Liver (tissue), 9 donors: ENCODE measurements around the gene CFDP1. TPM values are rescaled to one million over a fixed set of nuclear protein-coding genes. Genes with fewer than 3 reads are reported as not detected.

Source experiments
- DNase-seq: peaks from one replicate; pipeline ENCODE4 v3.0.0-alpha.2; 2017; ENCODE audit warnings: low spot score
- H3K27ac ChIP-seq, 2 donors: one replicate each; pipeline ENCODE4 v1.7.0; 2013; ENCODE audit warnings: inconsistent platforms in 2 of 2, low read length in 2 of 2, control low read depth in 1 of 2, low read depth in 1 of 2, mild to moderate bottlenecking in 1 of 2
- H3K27me3 ChIP-seq, 4 donors: one replicate each; pipeline versions ENCODE4 v1.6.1 to v1.7.0; 2013; ENCODE audit warnings: low read length in 3 of 4, inconsistent platforms in 1 of 4, mild to moderate bottlenecking in 1 of 4, moderate library complexity in 1 of 4; ENCODE audit not compliant: control insufficient read depth in 4 of 4, insufficient read depth in 4 of 4
- H3K36me3 ChIP-seq, 4 donors: one replicate each; pipeline versions ENCODE4 v1.6.1 to v1.7.0; 2013; ENCODE audit warnings: low read length in 3 of 4, mild to moderate bottlenecking in 3 of 4, low read depth in 1 of 4, moderate library complexity in 1 of 4; ENCODE audit not compliant: control insufficient read depth in 4 of 4, insufficient read depth in 3 of 4
- H3K4me1 ChIP-seq, 4 donors: one replicate each; pipeline versions ENCODE4 v1.6.1 to v1.7.0; 2013; ENCODE audit warnings: low read length in 3 of 4, mild to moderate bottlenecking in 3 of 4, moderate library complexity in 1 of 4; ENCODE audit not compliant: control insufficient read depth in 4 of 4, insufficient read depth in 4 of 4
- H3K4me3 ChIP-seq, 3 donors: one replicate each; pipeline versions ENCODE4 v1.6.1 to v1.7.0; 2013; ENCODE audit warnings: low read length in 3 of 3, control low read depth in 1 of 3, low read depth in 1 of 3, mild to moderate bottlenecking in 1 of 3
- H3K9ac ChIP-seq, 2 donors: one replicate each; pipeline ENCODE4 v1.7.0; 2013; ENCODE audit warnings: low read length in 2 of 2, mild to moderate bottlenecking in 2 of 2, moderate library complexity in 2 of 2, control low read depth in 1 of 2, low read depth in 1 of 2
- H3K9me3 ChIP-seq, 4 donors: one replicate each; pipeline versions ENCODE4 v1.6.1 to v1.7.0; 2013; ENCODE audit warnings: low read length in 3 of 4; ENCODE audit not compliant: control insufficient read depth in 4 of 4
- EGR1 ChIP-seq, 2 donors: IDR thresholded peaks; 2 replicates each; pipeline ENCODE4 v1.6.1; 2016 to 2018; ENCODE audit warnings: antibody characterized with exemption in 2 of 2, low read depth in 2 of 2
- FOXA1 ChIP-seq: IDR thresholded peaks from 2 replicates; pipeline ENCODE4 v1.6.1; 2016; ENCODE audit warnings: antibody characterized with exemption
- FOXA2 ChIP-seq: IDR thresholded peaks from 2 replicates; pipeline ENCODE4 v1.6.1; 2016; ENCODE audit warnings: antibody characterized with exemption
- GABPA ChIP-seq, 2 donors: IDR thresholded peaks in 1 of 2; conservative IDR thresholded peaks in 1 of 2; 2 replicates each; pipeline ENCODE4 v1.6.1; 2016; ENCODE audit warnings: antibody characterized with exemption in 2 of 2, mild to moderate bottlenecking in 1 of 2, moderate library complexity in 1 of 2
- HNF4A ChIP-seq, 2 donors: conservative IDR thresholded peaks; 2 replicates each; pipeline ENCODE4 v1.6.1; 2016; ENCODE audit warnings: antibody characterized with exemption in 2 of 2, mild to moderate bottlenecking in 2 of 2
- HNF4G ChIP-seq: IDR thresholded peaks from 2 replicates; pipeline ENCODE4 v1.6.1; 2016; ENCODE audit warnings: antibody characterized with exemption
- JUND ChIP-seq, 2 donors: IDR thresholded peaks; 2 replicates each; pipeline ENCODE4 v1.6.1; 2016; ENCODE audit warnings: antibody characterized with exemption in 2 of 2
- NR2F2 ChIP-seq: IDR thresholded peaks from 2 replicates; pipeline ENCODE4 v1.6.1; 2016; ENCODE audit warnings: antibody characterized with exemption
- RAD21 ChIP-seq, 2 donors: IDR thresholded peaks; 2 replicates each; pipeline ENCODE4 v1.6.1; 2016; ENCODE audit warnings: antibody characterized with exemption in 2 of 2, mild to moderate bottlenecking in 2 of 2
- RXRA ChIP-seq, 2 donors: IDR thresholded peaks; 2 replicates each; pipeline ENCODE4 v1.6.1; 2017 to 2018; ENCODE audit warnings: antibody characterized with exemption in 2 of 2, mild to moderate bottlenecking in 1 of 2
- SP1 ChIP-seq: IDR thresholded peaks from 2 replicates; pipeline ENCODE4 v1.6.1; 2018; ENCODE audit warnings: antibody characterized with exemption, mild to moderate bottlenecking
- TAF1 ChIP-seq: conservative IDR thresholded peaks from 2 replicates; pipeline ENCODE4 v1.6.1; 2016; ENCODE audit warnings: antibody characterized with exemption, mild to moderate bottlenecking
- YY1 ChIP-seq: IDR thresholded peaks from 2 replicates; pipeline ENCODE4 v1.6.1; 2016; ENCODE audit warnings: antibody characterized with exemption, mild to moderate bottlenecking
- WGBS: extraction: QIAGEN DNeasy Blood & Tissue Kit; methylation state at CpG from one replicate; pipeline ENCODE4 v1.1.7; 2013; 5-methylcytosine and 5-hydroxymethylcytosine counted together
- polyA plus RNA-seq, 2 donors: library from polyadenylated mRNA; stranded (reverse) in 1 of 2; unstranded in 1 of 2; fragments of 200-250 nt in 1 of 2; fragments of >200 nt in 1 of 2; fragmentation: Nextera tagmentation in 1 of 2; extraction: Ambion mirVana in 1 of 2; gene quantifications; one replicate each; pipeline versions ENCODE4 v1.2.1 to v1.2.3, GENCODE V29; 2013 to 2015
- total RNA-seq, 2 donors: library from RNA; depleted of rRNA; stranded (reverse); fragments of >200 nt; gene quantifications; one replicate each; pipeline ENCODE4 v1.2.3, GENCODE V29; 2014
- TF ChIP-seq, protein P1 (sequence below): IDR thresholded peaks from 2 replicates; pipeline ENCODE4 v1.6.1; 2016; ENCODE audit warnings: antibody characterized with exemption
- TF ChIP-seq, protein P2 (sequence below): IDR thresholded peaks from 2 replicates; pipeline ENCODE4 v1.6.1; 2016; ENCODE audit warnings: antibody characterized with exemption, mild to moderate bottlenecking
- TF ChIP-seq, protein P3 (sequence below): IDR thresholded peaks from 2 replicates; pipeline ENCODE4 v1.6.1; 2016; ENCODE audit warnings: antibody characterized with exemption
- TF ChIP-seq, protein P4 (sequence below): fragments of 150-350 bp; IDR thresholded peaks from 2 replicates; pipeline ENCODE4 v1.5.1; 2017; ENCODE audit warnings: improper control_type of control experiment, low read depth, low read length; ENCODE audit not compliant: missing input control
- TF ChIP-seq, protein P5 (sequence below): IDR thresholded peaks from 2 replicates; pipeline ENCODE4 v1.6.1; 2016; ENCODE audit warnings: antibody characterized with exemption
- donor health status: healthy.
- donor health status: healthy.
- donor health status: healthy.
- donor health status: healthy.
- donor health status: healthy.

Gene CFDP1
- total and polyA plus RNA-seq, 4 donors, result 20.5 to 49.2 (median 33.9) TPM

DNA sequence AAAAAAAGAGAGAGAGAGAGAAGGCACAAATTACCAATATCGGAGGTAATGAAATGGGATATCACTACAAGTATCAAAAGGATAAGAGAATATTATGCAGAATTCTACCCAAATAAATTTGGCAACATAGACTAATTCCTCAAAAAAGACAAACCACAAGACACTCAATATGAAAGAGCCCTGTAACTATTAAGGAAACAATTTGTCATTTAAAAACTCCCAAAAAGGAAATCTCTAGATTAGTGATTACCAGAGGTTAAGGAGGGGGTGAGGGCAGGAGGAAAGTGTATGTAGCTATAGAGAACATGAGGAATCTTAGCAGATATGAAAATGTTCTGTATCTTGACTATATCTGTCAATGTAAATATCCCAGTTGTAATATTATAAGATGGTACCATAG lies 54.0 kb downstream of the CFDP1 start:
- WGBS, result 68% methylated on average over 1 of the region's 1 CpG
- TF ChIP-seq, protein P1, sequence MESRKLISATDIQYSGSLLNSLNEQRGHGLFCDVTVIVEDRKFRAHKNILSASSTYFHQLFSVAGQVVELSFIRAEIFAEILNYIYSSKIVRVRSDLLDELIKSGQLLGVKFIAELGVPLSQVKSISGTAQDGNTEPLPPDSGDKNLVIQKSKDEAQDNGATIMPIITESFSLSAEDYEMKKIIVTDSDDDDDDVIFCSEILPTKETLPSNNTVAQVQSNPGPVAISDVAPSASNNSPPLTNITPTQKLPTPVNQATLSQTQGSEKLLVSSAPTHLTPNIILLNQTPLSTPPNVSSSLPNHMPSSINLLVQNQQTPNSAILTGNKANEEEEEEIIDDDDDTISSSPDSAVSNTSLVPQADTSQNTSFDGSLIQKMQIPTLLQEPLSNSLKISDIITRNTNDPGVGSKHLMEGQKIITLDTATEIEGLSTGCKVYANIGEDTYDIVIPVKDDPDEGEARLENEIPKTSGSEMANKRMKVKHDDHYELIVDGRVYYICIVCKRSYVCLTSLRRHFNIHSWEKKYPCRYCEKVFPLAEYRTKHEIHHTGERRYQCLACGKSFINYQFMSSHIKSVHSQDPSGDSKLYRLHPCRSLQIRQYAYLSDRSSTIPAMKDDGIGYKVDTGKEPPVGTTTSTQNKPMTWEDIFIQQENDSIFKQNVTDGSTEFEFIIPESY, result no peak
- TF ChIP-seq RAD21 (IDR thresholded peaks at IDR 0.05), result no peak
- TF ChIP-seq JUND (IDR thresholded peaks at IDR 0.05), result no peak
- TF ChIP-seq FOXA2, result no peak
- TF ChIP-seq FOXA1, result no peak
- TF ChIP-seq SP1, result no peak
- TF ChIP-seq NR2F2, result no peak
- TF ChIP-seq, protein P2, sequence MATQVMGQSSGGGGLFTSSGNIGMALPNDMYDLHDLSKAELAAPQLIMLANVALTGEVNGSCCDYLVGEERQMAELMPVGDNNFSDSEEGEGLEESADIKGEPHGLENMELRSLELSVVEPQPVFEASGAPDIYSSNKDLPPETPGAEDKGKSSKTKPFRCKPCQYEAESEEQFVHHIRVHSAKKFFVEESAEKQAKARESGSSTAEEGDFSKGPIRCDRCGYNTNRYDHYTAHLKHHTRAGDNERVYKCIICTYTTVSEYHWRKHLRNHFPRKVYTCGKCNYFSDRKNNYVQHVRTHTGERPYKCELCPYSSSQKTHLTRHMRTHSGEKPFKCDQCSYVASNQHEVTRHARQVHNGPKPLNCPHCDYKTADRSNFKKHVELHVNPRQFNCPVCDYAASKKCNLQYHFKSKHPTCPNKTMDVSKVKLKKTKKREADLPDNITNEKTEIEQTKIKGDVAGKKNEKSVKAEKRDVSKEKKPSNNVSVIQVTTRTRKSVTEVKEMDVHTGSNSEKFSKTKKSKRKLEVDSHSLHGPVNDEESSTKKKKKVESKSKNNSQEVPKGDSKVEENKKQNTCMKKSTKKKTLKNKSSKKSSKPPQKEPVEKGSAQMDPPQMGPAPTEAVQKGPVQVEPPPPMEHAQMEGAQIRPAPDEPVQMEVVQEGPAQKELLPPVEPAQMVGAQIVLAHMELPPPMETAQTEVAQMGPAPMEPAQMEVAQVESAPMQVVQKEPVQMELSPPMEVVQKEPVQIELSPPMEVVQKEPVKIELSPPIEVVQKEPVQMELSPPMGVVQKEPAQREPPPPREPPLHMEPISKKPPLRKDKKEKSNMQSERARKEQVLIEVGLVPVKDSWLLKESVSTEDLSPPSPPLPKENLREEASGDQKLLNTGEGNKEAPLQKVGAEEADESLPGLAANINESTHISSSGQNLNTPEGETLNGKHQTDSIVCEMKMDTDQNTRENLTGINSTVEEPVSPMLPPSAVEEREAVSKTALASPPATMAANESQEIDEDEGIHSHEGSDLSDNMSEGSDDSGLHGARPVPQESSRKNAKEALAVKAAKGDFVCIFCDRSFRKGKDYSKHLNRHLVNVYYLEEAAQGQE, result no peak
- TF ChIP-seq HNF4A (conservative IDR thresholded peaks at IDR 0.05), result no peak
- TF ChIP-seq, protein P3, sequence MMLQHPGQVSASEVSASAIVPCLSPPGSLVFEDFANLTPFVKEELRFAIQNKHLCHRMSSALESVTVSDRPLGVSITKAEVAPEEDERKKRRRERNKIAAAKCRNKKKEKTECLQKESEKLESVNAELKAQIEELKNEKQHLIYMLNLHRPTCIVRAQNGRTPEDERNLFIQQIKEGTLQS, result no peak
- no peak for TF ChIP-seq HNF4G
- no peak for TF ChIP-seq TAF1
- TF ChIP-seq, protein P4, sequence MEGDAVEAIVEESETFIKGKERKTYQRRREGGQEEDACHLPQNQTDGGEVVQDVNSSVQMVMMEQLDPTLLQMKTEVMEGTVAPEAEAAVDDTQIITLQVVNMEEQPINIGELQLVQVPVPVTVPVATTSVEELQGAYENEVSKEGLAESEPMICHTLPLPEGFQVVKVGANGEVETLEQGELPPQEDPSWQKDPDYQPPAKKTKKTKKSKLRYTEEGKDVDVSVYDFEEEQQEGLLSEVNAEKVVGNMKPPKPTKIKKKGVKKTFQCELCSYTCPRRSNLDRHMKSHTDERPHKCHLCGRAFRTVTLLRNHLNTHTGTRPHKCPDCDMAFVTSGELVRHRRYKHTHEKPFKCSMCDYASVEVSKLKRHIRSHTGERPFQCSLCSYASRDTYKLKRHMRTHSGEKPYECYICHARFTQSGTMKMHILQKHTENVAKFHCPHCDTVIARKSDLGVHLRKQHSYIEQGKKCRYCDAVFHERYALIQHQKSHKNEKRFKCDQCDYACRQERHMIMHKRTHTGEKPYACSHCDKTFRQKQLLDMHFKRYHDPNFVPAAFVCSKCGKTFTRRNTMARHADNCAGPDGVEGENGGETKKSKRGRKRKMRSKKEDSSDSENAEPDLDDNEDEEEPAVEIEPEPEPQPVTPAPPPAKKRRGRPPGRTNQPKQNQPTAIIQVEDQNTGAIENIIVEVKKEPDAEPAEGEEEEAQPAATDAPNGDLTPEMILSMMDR, result no peak
- TF ChIP-seq, protein P5, sequence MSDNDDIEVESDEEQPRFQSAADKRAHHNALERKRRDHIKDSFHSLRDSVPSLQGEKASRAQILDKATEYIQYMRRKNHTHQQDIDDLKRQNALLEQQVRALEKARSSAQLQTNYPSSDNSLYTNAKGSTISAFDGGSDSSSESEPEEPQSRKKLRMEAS, result no peak
- TF ChIP-seq GABPA (IDR thresholded peaks at IDR 0.05 in 1 of 2, conservative IDR thresholded peaks at IDR 0.05 in 1 of 2), result no peak
- TF ChIP-seq RXRA (IDR thresholded peaks at IDR 0.05), result no peak
- TF ChIP-seq EGR1 (IDR thresholded peaks at IDR 0.05; ENCODE audit: low read depth in 2 of 2), result no peak
- TF ChIP-seq YY1, result no peak
- Histone ChIP-seq H3K9ac (no peak overlapping the region), H3K9me3 (no peaks in the 10 kb centered on the region), H3K36me3 (peaks cover 0 to 3% (median 0%) of the 10 kb centered on the region in 4 donors), H3K4me1 (peaks cover 2 to 14% (median 12%) of the 10 kb centered on the region in 4 donors), H3K4me3 (no peak overlapping the region), H3K27me3 (no peaks in the 10 kb centered on the region), H3K27ac (no peak overlapping the region)
- no peak for DNase-seq
